Stimulated activated CD4-positive, alpha-beta T cell treated with anti-CD3 and anti-CD28 coated beads, Interleukin-2, amount 100 ng/mL, for 48 hours (primary cell): ENCODE results near the gene FAM72D.
"Not testable (repeated sequence)": the region's sequence is repeated elsewhere in the genome, so short reads cannot be mapped to it uniquely, and the experiment has no call there.

Source experiments
- DNase-seq, 2 donors: peaks; one replicate each; pipeline ENCODE4 v3.0.0-alpha.2; 2020

Gene FAM72D

GRCh38 chr1:145155873-145156272, 60.1 kb downstream of the FAM72D start:
- DNase-seq = not testable (repeated sequence)

GRCh38 chr1:145156891-145157610, 61.3 kb downstream of the FAM72D start:
- peak; percentile 42 to 48 for DNase-seq

GRCh38 chr1:145157715-145158114, 61.9 kb downstream of the FAM72D start:
- DNase-seq = not testable (repeated sequence)

- DNase-seq = not testable (repeated sequence)
Observed at GRCh38 chr1:145161046-145161752, 65.4 kb downstream of the FAM72D start.
